ENCODE results near the gene PFKFB4.

GRCh38 chr3:48581621-48582481 lies 25.2 kb upstream of the PFKFB4 start:
- TF ChIP-seq ELF4 (IDR thresholded peaks at IDR 0.05), result no peak
- TF ChIP-seq HDGF (IDR thresholded peaks at IDR 0.05; ENCODE audit: borderline replicate concordance), result no peak
- no peak for TF ChIP-seq SUZ12 (IDR thresholded peaks at IDR 0.05)
- no peak for TF ChIP-seq ZNF384 (IDR thresholded peaks at IDR 0.05)
- TF ChIP-seq FOXM1 (IDR thresholded peaks at IDR 0.05; ENCODE audit: borderline replicate concordance), result no peak
- no peak for TF ChIP-seq BHLHE40 (IDR thresholded peaks at IDR 0.05; ENCODE audit: borderline replicate concordance)
- TF ChIP-seq ARNT (IDR thresholded peaks at IDR 0.05), result no peak
- TF ChIP-seq FOXK2 (IDR thresholded peaks at IDR 0.05), result no peak
- no peak for TF ChIP-seq L3MBTL2 (conservative IDR thresholded peaks at IDR 0.05)
